ENCODE measurements around the gene HAPLN1.

The HAPLN1 gene

GRCh38 chr5:83724935-83725334 is 4.3 kb upstream of the HAPLN1 start:
- Histone ChIP-seq H3K4me1 (ENCODE audit: control insufficient read depth, insufficient read depth, low read length) (0 out of 2 replicates have a peak, but pooled peaks cover 2% of the 10 kb centered on the region), H3K9me3 (ENCODE audit: control insufficient read depth, insufficient read depth, low read depth, low read length) (no peaks in the 10 kb centered on the region), H3K27ac (ENCODE audit: extremely low read depth, low read depth, low read length) (no peak overlapping the region), H3K36me3 (ENCODE audit: control insufficient read depth in 2 of 2, insufficient read depth in 1 of 2, low read length in 2 of 2) (no peaks in the 10 kb centered on the region), H3K4me3 (ENCODE audit: low read depth, low read length) (no peak overlapping the region)
- TF ChIP-seq ZFP69B (tag by site-specific recombination; IDR thresholded peaks at IDR 0.05) (no peak), ZNF544 (tag by site-specific recombination; IDR thresholded peaks at IDR 0.05) (no peak), ZNF19 (tag by site-specific recombination; IDR thresholded peaks at IDR 0.05; ENCODE audit: low read depth) (no peak), ZNF707 (tag by site-specific recombination; IDR thresholded peaks at IDR 0.05) (no peak), ZNF610 (tag by site-specific recombination; IDR thresholded peaks at IDR 0.05; ENCODE audit: borderline replicate concordance) (no peak), BCL11A (tag by site-specific recombination; IDR thresholded peaks at IDR 0.05; ENCODE audit: low read depth) (no peak), BCL11B (tag by site-specific recombination; IDR thresholded peaks at IDR 0.05; ENCODE audit: low read depth) (no peak), ZFP41 (tag by site-specific recombination; IDR thresholded peaks at IDR 0.05; ENCODE audit: borderline replicate concordance) (no peak), KLF8 (tag by site-specific recombination; IDR thresholded peaks at IDR 0.05) (no peak), ZNF146 (tag by site-specific recombination; IDR thresholded peaks at IDR 0.05) (no peak), GFI1B (tag by site-specific recombination; IDR thresholded peaks at IDR 0.05) (no peak), ZNF433 (tag by site-specific recombination; IDR thresholded peaks at IDR 0.05; ENCODE audit: low read depth) (no peak)
- POLR2A ChIA-PET = no interaction called here
- CTCF ChIA-PET = interaction anchor here (0.5 to 1.7 kb wide), 3 partner anchors 12 to 203 kb away, joined by 3 to 9 read pairs (median 7); no protein-coding TSS in a partner anchor

GRCh38 chr5:83724001-83724400 is 3.3 kb upstream of the HAPLN1 start:
- H3K36me3 ChIP-seq (ENCODE audit: control insufficient read depth in 2 of 2, insufficient read depth in 1 of 2, low read length in 2 of 2) = no peaks in the 10 kb centered on the region
- POLR2A ChIA-PET = no interaction called here
- CTCF ChIA-PET = interaction anchor here (0.7 to 1.7 kb wide), 2 partner anchors 11 to 204 kb away, joined by 3 to 9 read pairs; no protein-coding TSS in a partner anchor
- no peak overlapping the region for H3K27ac ChIP-seq (ENCODE audit: extremely low read depth, low read depth, low read length)
- no peak for TF ChIP-seq ZNF24 (tag by site-specific recombination; IDR thresholded peaks at IDR 0.05)
- TF ChIP-seq ZNF677 (tag by site-specific recombination; IDR thresholded peaks at IDR 0.05) = no peak
- TF ChIP-seq GLIS1 (tag by site-specific recombination; IDR thresholded peaks at IDR 0.05) = no peak
- H3K4me1 ChIP-seq (ENCODE audit: control insufficient read depth, insufficient read depth, low read length) = 0 out of 2 replicates have a peak, but pooled peaks cover 2% of the 10 kb centered on the region
- H3K9me3 ChIP-seq (ENCODE audit: control insufficient read depth, insufficient read depth, low read depth, low read length) = no peaks in the 10 kb centered on the region
- H3K4me3 ChIP-seq (ENCODE audit: low read depth, low read length) = no peak overlapping the region

GRCh38 chr5:83723031-83723430 is 2.4 kb upstream of the HAPLN1 start:
- POLR2A ChIA-PET = no interaction called here
- Histone ChIP-seq H3K9me3 (ENCODE audit: control insufficient read depth, insufficient read depth, low read depth, low read length) (no peaks in the 10 kb centered on the region), H3K27ac (ENCODE audit: extremely low read depth, low read depth, low read length) (no peak overlapping the region), H3K4me3 (ENCODE audit: low read depth, low read length) (no peak overlapping the region), H3K4me1 (ENCODE audit: control insufficient read depth, insufficient read depth, low read length) (0 out of 2 replicates have a peak, but pooled peaks cover 2% of the 10 kb centered on the region), H3K36me3 (ENCODE audit: control insufficient read depth in 2 of 2, insufficient read depth in 1 of 2, low read length in 2 of 2) (no peaks in the 10 kb centered on the region)
- no peak for TF ChIP-seq SP3 (tag by site-specific recombination; IDR thresholded peaks at IDR 0.05)
- no peak for TF ChIP-seq ZNF416 (tag by site-specific recombination; IDR thresholded peaks at IDR 0.05)
- TF ChIP-seq ZNF391 (tag by site-specific recombination; IDR thresholded peaks at IDR 0.05; ENCODE audit: borderline replicate concordance, low read depth) = no peak
- no peak for TF ChIP-seq TRIM28 (IDR thresholded peaks at IDR 0.05; ENCODE audit: borderline replicate concordance, low read length)
- TF ChIP-seq ZBTB21 (tag by site-specific recombination; IDR thresholded peaks at IDR 0.05) = no peak
- no peak for TF ChIP-seq ZNF24 (tag by site-specific recombination; IDR thresholded peaks at IDR 0.05)
- no peak for TF ChIP-seq HOXD13 (CRISPR knock-in tag; IDR thresholded peaks at IDR 0.05; ENCODE audit: borderline replicate concordance)
- TF ChIP-seq ZFP3 (tag by site-specific recombination; IDR thresholded peaks at IDR 0.05; ENCODE audit: low read depth) = no peak
- no peak for TF ChIP-seq ZNF324 (tag by site-specific recombination; IDR thresholded peaks at IDR 0.05)
- TF ChIP-seq ELK4 (IDR thresholded peaks at IDR 0.05; ENCODE audit: borderline replicate concordance, low read depth, low read length) = no peak
- no peak for TF ChIP-seq ZNF335 (tag by site-specific recombination; conservative IDR thresholded peaks at IDR 0.05)
- TF ChIP-seq ZNF112 (tag by site-specific recombination; IDR thresholded peaks at IDR 0.05) = no peak
- no peak for TF ChIP-seq ZNF776 (tag by site-specific recombination; IDR thresholded peaks at IDR 0.05; ENCODE audit: borderline replicate concordance)
- CTCF ChIA-PET = interaction anchor here (0.6 to 1.7 kb wide), 5 partner anchors 92 to 1411 kb away, joined by 4 to 9 read pairs (median 4); no protein-coding TSS in a partner anchor

Data from HEK293 (cell line).